ENCODE data around the gene HINT1. TPM values are rescaled to one million over a fixed set of nuclear protein-coding genes. Genes with fewer than 3 reads are reported as not detected.
A peak's percentile ranks its signal among the peaks of the same experiment; 100 is the strongest.

HINT1 gene
- total and polyA plus RNA-seq, 9 of the 15 experiments (the other 6 are each of a cell fraction or from before 2014, with no cell fraction given), result 296 to 1,027 (median 500) TPM

- peak; percentile 18 to 47 (median 31) for DNase-seq (ENCODE audit: extremely low read depth in 1 of 4, low spot score in 3 of 4)
- BruUV-seq (replicated peaks), result no TSS peak
- CTCF ChIA-PET (ENCODE audit: low intra/inter-chr PET ratio), result interaction anchor here (0.7 to 1.1 kb wide), 2 partner anchors 238 to 1210 kb away, joined by 3 read pairs; no protein-coding TSS in a partner anchor
- TF ChIP-seq ZC3H8 (IDR thresholded peaks at IDR 0.05) (no peak), SMC3 (conservative IDR thresholded peaks at IDR 0.05; ENCODE audit: insufficient read depth, low read depth, low read length) (peak; percentile 42; the same call in 1 of the 2 replicates), HDAC6 (IDR thresholded peaks at IDR 0.05; ENCODE audit: low read depth, low read length) (no peak), PYGO2 (tag; IDR thresholded peaks at IDR 0.05) (no peak), CEBPZ (IDR thresholded peaks at IDR 0.05; ENCODE audit: borderline replicate concordance, low read depth, low read length) (no peak), THRA (IDR thresholded peaks at IDR 0.05) (no peak), MCM7 (IDR thresholded peaks at IDR 0.05) (no peak), HMBOX1 (IDR thresholded peaks at IDR 0.05) (no peak), HDAC1 (IDR thresholded peaks at IDR 0.05) (no peak), POU5F1 (IDR thresholded peaks at IDR 0.05; ENCODE audit: borderline replicate concordance, low read depth, low read length, partially characterized antibody) (no peak), MTA2 (IDR thresholded peaks at IDR 0.05; ENCODE audit: low read depth) (no peak), DACH1 (IDR thresholded peaks at IDR 0.05; ENCODE audit: partially characterized antibody) (no peak), MAFK (IDR thresholded peaks at IDR 0.05; ENCODE audit: low read length) (no peak), TEAD1 (CRISPR knock-in tag; IDR thresholded peaks at IDR 0.05) (no peak), STAT5B (CRISPR knock-in tag; IDR thresholded peaks at IDR 0.05) (no peak), RAD21 (CRISPR knock-in tag; conservative IDR thresholded peaks at IDR 0.05 in 1 of 2, IDR thresholded peaks at IDR 0.05 in 1 of 2) (peak; percentile 79 to 92), ZC3H4 (CRISPR knock-in tag; IDR thresholded peaks at IDR 0.05; ENCODE audit: borderline replicate concordance) (no peak)
These were observed 55.4 kb downstream of the HINT1 start for GRCh38 chr5:131109540-131110255.

More at GRCh38 chr5:131109540-131110255, 55.4 kb downstream of the HINT1 start:
- no peaks in the 10 kb centered on the region for H3K79me2 ChIP-seq (ENCODE audit: control insufficient read depth, insufficient read depth, low read length)
- H4K20me1 ChIP-seq (replicated peaks; ENCODE audit: control insufficient read depth, insufficient read depth, low read length), result no peaks in the 10 kb centered on the region
- no peak overlapping the region for H3K27ac ChIP-seq (ENCODE audit: extremely low read depth, low read depth, low read length)
- intact Hi-C loops (cut with micrococcal nuclease), result loop anchor here (1.0 to 10.0 kb wide), 8 partner anchors 97 to 1447 kb away; no protein-coding TSS in a partner anchor
- no peaks in the 10 kb centered on the region; a peak in 1 of 5 replicates for H3K4me1 ChIP-seq (replicated peaks in 1 of 2; ENCODE audit: control insufficient read depth in 2 of 2, insufficient read depth in 2 of 2, low read length in 2 of 2)
- in situ Hi-C loops (cut with MboI), result no loop called here
- no peak overlapping the region for H3K4me3 ChIP-seq
- H2AFZ ChIP-seq (ENCODE audit: low read depth, low read length), result no peak overlapping the region
- no peak overlapping the region for H3K9ac ChIP-seq (ENCODE audit: insufficient read depth in 1 of 2, low read depth in 2 of 2, low read length in 2 of 2)
- H3K4me2 ChIP-seq (ENCODE audit: insufficient read depth, low read length), result no peak overlapping the region
- POLR2A ChIA-PET, result interaction anchor here (0.7 kb wide), 1 partner anchor 832 kb away, joined by 3 read pairs; no protein-coding TSS in a partner anchor
- no peaks in the 10 kb centered on the region for H3K27me3 ChIP-seq (ENCODE audit: control insufficient read depth in 2 of 2, insufficient read depth in 2 of 2, low read length in 2 of 2)
- ATAC-seq, result peak; percentile 87
- peak; percentile 61 for FAIRE-seq
- no peaks in the 10 kb centered on the region for H3K9me3 ChIP-seq (replicated peaks; ENCODE audit: control insufficient read depth, insufficient read depth, low read depth, low read length)
- no peaks in the 10 kb centered on the region for H3K36me3 ChIP-seq (ENCODE audit: control insufficient read depth, insufficient read depth, low read length)
- H3K9me1 ChIP-seq (ENCODE audit: control insufficient read depth, insufficient read depth, low read length), result no peaks in the 10 kb centered on the region
- 3% methylated on average over 2 of the region's 2 CpGs for WGBS (ENCODE audit: insufficient coverage, low coverage, missing lambda C conversion rate)

Data from K562 (cell line).